SK-N-SH treated with all-trans-retinoic acid at 6 μM for 48 hours (cell line): Measurements from ENCODE around the gene ASIC4.

Experiments
- ATAC-seq: fragments of 200-7000 bp; cut with Tn5 transposase; 3 replicates; pipeline ENCODE4 v1.9.1; 2020; ENCODE audit warnings: mild to moderate bottlenecking, moderate library complexity
- BACH2 ChIP-seq: fragments of 250-450 bp; sonication (Bioruptor Pico); IDR thresholded peaks from 2 replicates; pipeline ENCODE4 v1.9.0; 2021; ENCODE audit warnings: mild to moderate bottlenecking, borderline replicate concordance
- CREB5 ChIP-seq: fragments of 250-450 bp; sonication (Bioruptor Pico); IDR thresholded peaks from 2 replicates; pipeline ENCODE4 v1.5.1; 2020; ENCODE audit warnings: low read depth, mild to moderate bottlenecking, moderate library complexity
- CSDC2 ChIP-seq: fragments of 250-450 bp; sonication (Bioruptor Pico); IDR thresholded peaks from 2 replicates; pipeline ENCODE4 v1.5.0; 2020; ENCODE audit warnings: mild to moderate bottlenecking, moderate library complexity
- CSRNP3 ChIP-seq: fragments of 250-450 bp; sonication (Bioruptor Pico); IDR thresholded peaks from 2 replicates; pipeline ENCODE4 v1.5.1; 2021; ENCODE audit warnings: mild to moderate bottlenecking, moderate library complexity
- ESRRG ChIP-seq: fragments of 250-450 bp; sonication (Bioruptor Pico); IDR thresholded peaks from 2 replicates; pipeline ENCODE4 v1.6.1; 2021; ENCODE audit warnings: mild to moderate bottlenecking
- GLIS3 ChIP-seq: fragments of 250-450 bp; sonication (Bioruptor Pico); IDR thresholded peaks from 2 replicates; pipeline ENCODE4 v1.5.0; 2020; ENCODE audit warnings: mild to moderate bottlenecking, moderate library complexity
- ISL1 ChIP-seq: fragments of 250-450 bp; sonication (Bioruptor Pico); IDR thresholded peaks from 2 replicates; pipeline ENCODE4 v2.1.2; 2022; ENCODE audit warnings: mild to moderate bottlenecking, moderate library complexity
- OSR1 ChIP-seq: fragments of 250-450 bp; sonication (Bioruptor Pico); IDR thresholded peaks from 2 replicates; pipeline ENCODE4 v1.8.0; 2022; ENCODE audit warnings: moderate library complexity, mild to moderate bottlenecking, inconsistent platforms
- PATZ1 ChIP-seq: fragments of 250-450 bp; sonication (Bioruptor Pico); IDR thresholded peaks from 2 replicates; pipeline ENCODE4 v1.8.0; 2020; ENCODE audit warnings: mild to moderate bottlenecking, moderate library complexity, borderline replicate concordance
- POU6F1 ChIP-seq: fragments of 250-450 bp; sonication (Bioruptor Pico); IDR thresholded peaks from 2 replicates; pipeline ENCODE4 v1.8.0; 2021; ENCODE audit warnings: low read depth, mild to moderate bottlenecking, moderate library complexity, borderline replicate concordance
- PPARA ChIP-seq: fragments of 250-450 bp; sonication (Bioruptor Pico); IDR thresholded peaks from 2 replicates; pipeline ENCODE4 v1.5.0; 2020; ENCODE audit warnings: mild to moderate bottlenecking, borderline replicate concordance
- RARB ChIP-seq: fragments of 250-450 bp; sonication (Bioruptor Pico); IDR thresholded peaks from 2 replicates; pipeline ENCODE4 v1.8.0; 2021; ENCODE audit warnings: mild to moderate bottlenecking, moderate library complexity
- SNAI2 ChIP-seq: fragments of 250-450 bp; sonication (Bioruptor Pico); IDR thresholded peaks from 2 replicates; pipeline ENCODE4 v1.5.0; 2020; ENCODE audit warnings: mild to moderate bottlenecking, moderate library complexity
- TCF4 ChIP-seq: fragments of 250-450 bp; sonication (Bioruptor Pico); IDR thresholded peaks from 2 replicates; pipeline ENCODE4 v1.8.0; 2021; ENCODE audit warnings: mild to moderate bottlenecking, moderate library complexity, borderline replicate concordance
- TOX ChIP-seq: fragments of 250-450 bp; sonication (Bioruptor Pico); IDR thresholded peaks from 2 replicates; pipeline ENCODE4 v1.8.0; 2021; ENCODE audit warnings: mild to moderate bottlenecking, moderate library complexity, borderline replicate concordance
- TSHZ2 ChIP-seq: fragments of 250-450 bp; sonication (Bioruptor Pico); IDR thresholded peaks from 2 replicates; pipeline ENCODE4 v1.5.0; 2020; ENCODE audit warnings: mild to moderate bottlenecking, moderate library complexity
- ZC3H10 ChIP-seq: fragments of 250-450 bp; sonication (Bioruptor Pico); IDR thresholded peaks from 2 replicates; pipeline ENCODE4 v1.5.1; 2021; ENCODE audit warnings: mild to moderate bottlenecking, moderate library complexity
- ZFP3 ChIP-seq: fragments of 250-450 bp; sonication (Bioruptor Pico); IDR thresholded peaks from 2 replicates; pipeline ENCODE4 v1.5.0; 2020; ENCODE audit warnings: mild to moderate bottlenecking, moderate library complexity
- ZFP30 ChIP-seq: fragments of 450-650 bp; formaldehyde crosslinking; IDR thresholded peaks from 2 replicates; pipeline ENCODE4 v1.5.0; 2022; ENCODE audit warnings: mild to moderate bottlenecking, moderate library complexity
- ZNF565 ChIP-seq: fragments of 450-650 bp; formaldehyde crosslinking; conservative IDR thresholded peaks from 2 replicates; pipeline ENCODE4 v1.5.0; 2020; ENCODE audit warnings: low read depth, mild to moderate bottlenecking, moderate library complexity
- ZNF8 ChIP-seq: fragments of 450-650 bp; formaldehyde crosslinking; IDR thresholded peaks from 2 replicates; pipeline ENCODE4 v1.5.0; 2020; ENCODE audit warnings: mild to moderate bottlenecking, moderate library complexity

ASIC4 gene

GRCh38 chr2:219495531-219496122, 18.7 kb upstream of the ASIC4 start:
- TF ChIP-seq ZFP3 (CRISPR knock-in tag) = no peak
- no peak for TF ChIP-seq TSHZ2
- TF ChIP-seq BACH2 (CRISPR knock-in tag) = no peak
- no peak for TF ChIP-seq PPARA
- TF ChIP-seq ZNF8 = no peak
- TF ChIP-seq TCF4 (CRISPR knock-in tag) = no peak
- no peak for TF ChIP-seq RARB (CRISPR knock-in tag)
- TF ChIP-seq GLIS3 (CRISPR knock-in tag) = no peak
- TF ChIP-seq TOX (CRISPR knock-in tag) = no peak
- TF ChIP-seq OSR1 = no peak
- no peak for TF ChIP-seq CREB5 (CRISPR knock-in tag)
- TF ChIP-seq ZC3H10 = no peak
- no peak for TF ChIP-seq SNAI2
- TF ChIP-seq ISL1 = no peak
- TF ChIP-seq POU6F1 = no peak
- no peak for TF ChIP-seq CSRNP3
- no peak for TF ChIP-seq CSDC2 (CRISPR knock-in tag)
- no peak for TF ChIP-seq PATZ1 (CRISPR knock-in tag)
- TF ChIP-seq ZNF565 = no peak
- no peak for TF ChIP-seq ZFP30
- ATAC-seq = peak; percentile 2; the same call in 2 of the 3 replicates

GRCh38 chr2:219496247-219496824, 17.9 kb upstream of the ASIC4 start:
- ATAC-seq = no peak
- TF ChIP-seq CSRNP3 = no peak
- no peak for TF ChIP-seq ZFP30
- TF ChIP-seq PPARA = no peak
- no peak for TF ChIP-seq ESRRG
- TF ChIP-seq ZFP3 (CRISPR knock-in tag) = no peak
- TF ChIP-seq CSDC2 (CRISPR knock-in tag) = no peak
- no peak for TF ChIP-seq ZNF565
- TF ChIP-seq, all 23 proteins: peak for 0
